ENCODE data around the gene FAM167B. TPM values are rescaled to one million over a fixed set of nuclear protein-coding genes. Genes with fewer than 3 reads are reported as not detected.
A peak's percentile ranks its signal among the peaks of the same experiment; 100 is the strongest.

FAM167B gene
- total RNA-seq, 1 donor from 2014 or later: 3.8 TPM

- H3K9me3 Mint-ChIP-seq (ENCODE audit: low read depth): no peaks in the 10 kb centered on the region
- DNase-seq (ENCODE audit: low spot score, unreplicated experiment): no peak
- peaks cover 8% of the 10 kb centered on the region for H3K4me1 Mint-ChIP-seq (ENCODE audit: low read depth)
- no peaks in the 10 kb centered on the region for H3K27me3 Mint-ChIP-seq
- no peak overlapping the region for H3K4me3 Mint-ChIP-seq (ENCODE audit: low read depth)
- TF ChIP-seq, protein P1, sequence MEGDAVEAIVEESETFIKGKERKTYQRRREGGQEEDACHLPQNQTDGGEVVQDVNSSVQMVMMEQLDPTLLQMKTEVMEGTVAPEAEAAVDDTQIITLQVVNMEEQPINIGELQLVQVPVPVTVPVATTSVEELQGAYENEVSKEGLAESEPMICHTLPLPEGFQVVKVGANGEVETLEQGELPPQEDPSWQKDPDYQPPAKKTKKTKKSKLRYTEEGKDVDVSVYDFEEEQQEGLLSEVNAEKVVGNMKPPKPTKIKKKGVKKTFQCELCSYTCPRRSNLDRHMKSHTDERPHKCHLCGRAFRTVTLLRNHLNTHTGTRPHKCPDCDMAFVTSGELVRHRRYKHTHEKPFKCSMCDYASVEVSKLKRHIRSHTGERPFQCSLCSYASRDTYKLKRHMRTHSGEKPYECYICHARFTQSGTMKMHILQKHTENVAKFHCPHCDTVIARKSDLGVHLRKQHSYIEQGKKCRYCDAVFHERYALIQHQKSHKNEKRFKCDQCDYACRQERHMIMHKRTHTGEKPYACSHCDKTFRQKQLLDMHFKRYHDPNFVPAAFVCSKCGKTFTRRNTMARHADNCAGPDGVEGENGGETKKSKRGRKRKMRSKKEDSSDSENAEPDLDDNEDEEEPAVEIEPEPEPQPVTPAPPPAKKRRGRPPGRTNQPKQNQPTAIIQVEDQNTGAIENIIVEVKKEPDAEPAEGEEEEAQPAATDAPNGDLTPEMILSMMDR (IDR thresholded peaks at IDR 0.05; ENCODE audit: unreplicated experiment): no peak
- peaks cover 1% of the 10 kb centered on the region for H3K36me3 Mint-ChIP-seq (ENCODE audit: insufficient read depth)
- no peak overlapping the region for H3K27ac Mint-ChIP-seq
These were observed 38.6 kb upstream of the FAM167B start for GRCh38 chr1:32208469-32208868.

DNA sequence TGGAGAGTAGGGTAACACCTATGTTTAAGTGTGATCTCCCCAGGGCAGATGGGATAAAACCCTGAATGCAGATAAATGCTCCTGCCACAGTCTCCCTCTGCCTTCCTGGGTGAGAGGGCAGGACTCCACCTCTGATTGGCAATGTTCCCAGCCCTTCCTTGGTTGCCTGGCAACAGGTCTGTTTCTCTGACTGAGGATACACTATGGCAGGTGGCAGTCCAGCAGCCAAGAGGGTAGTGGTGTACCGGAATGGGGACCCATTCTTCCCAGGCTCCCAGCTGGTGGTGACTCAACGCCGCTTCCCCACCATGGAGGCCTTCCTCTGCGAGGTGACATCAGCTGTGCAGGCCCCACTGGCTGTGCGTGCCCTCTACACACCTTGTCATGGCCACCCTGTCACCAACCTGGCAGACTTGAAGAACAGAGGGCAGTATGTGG lies 38.1 kb upstream of the FAM167B start, which contains the start of gene DCDC2B:
DCDC2B (plus strand) TSS at position 199 of the 438 bp plus-strand sequence; CDS start at position 204, 5 bp downstream.
- no peak within 1 kb of the TSS for H3K27ac Mint-ChIP-seq
- TF ChIP-seq, protein P1 (IDR thresholded peaks at IDR 0.05; ENCODE audit: unreplicated experiment): no peak
- H3K4me1 Mint-ChIP-seq (ENCODE audit: low read depth): peaks cover 8% of the 10 kb centered on the region
- no peak for DNase-seq (ENCODE audit: low spot score, unreplicated experiment)
- no peaks in the 10 kb centered on the region for H3K9me3 Mint-ChIP-seq (ENCODE audit: low read depth)
- H3K36me3 Mint-ChIP-seq (ENCODE audit: insufficient read depth): peaks cover 1% of the 10 kb centered on the region
- H3K27me3 Mint-ChIP-seq: no peaks in the 10 kb centered on the region
- H3K4me3 Mint-ChIP-seq (ENCODE audit: low read depth): no peak within 1 kb of the TSS

DNA sequence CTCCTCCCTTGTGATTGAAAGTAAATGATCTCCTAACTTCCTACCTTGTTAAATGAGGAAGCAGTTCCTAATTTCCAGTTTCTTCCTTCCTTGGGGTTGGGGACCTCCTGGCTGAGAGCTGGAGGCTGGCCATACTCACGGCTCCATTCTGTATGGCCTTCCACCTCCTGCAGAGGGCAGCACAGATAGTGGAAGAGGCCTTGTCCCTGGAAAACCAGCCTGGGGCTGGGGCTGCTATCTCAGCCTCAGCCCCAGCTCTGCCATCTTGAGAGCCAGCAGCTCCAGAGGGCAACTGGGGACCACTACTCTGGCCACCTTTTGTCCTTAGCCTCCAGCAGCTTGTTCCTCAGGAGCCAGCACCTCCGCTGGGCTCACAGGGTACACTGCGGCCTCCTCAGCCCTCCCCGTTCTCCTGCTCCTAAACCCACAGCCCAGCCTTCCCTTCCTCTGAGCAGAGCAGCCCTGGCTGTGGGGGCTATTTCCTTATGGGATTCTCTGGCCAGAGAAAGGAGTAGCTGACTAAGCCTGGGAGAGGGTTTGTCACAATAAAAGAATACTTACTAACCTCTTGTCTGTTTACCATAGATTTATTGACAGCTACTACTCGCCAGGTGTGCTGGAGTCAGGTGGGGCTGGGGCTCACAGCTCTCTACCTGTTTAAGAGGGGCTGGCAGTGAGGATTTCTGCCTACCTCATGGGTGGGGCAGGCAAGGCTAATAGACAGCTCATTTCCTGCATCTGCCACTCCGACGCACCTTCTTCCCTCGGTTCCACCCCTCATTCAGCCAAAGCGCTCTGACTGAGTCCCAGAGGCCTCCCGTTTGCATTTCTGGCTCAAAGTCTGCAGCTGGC lies 31.2 kb upstream of the FAM167B start:
- H3K27me3 Mint-ChIP-seq: no peaks in the 10 kb centered on the region
- DNase-seq (ENCODE audit: low spot score, unreplicated experiment): peak; percentile 34

DNA sequence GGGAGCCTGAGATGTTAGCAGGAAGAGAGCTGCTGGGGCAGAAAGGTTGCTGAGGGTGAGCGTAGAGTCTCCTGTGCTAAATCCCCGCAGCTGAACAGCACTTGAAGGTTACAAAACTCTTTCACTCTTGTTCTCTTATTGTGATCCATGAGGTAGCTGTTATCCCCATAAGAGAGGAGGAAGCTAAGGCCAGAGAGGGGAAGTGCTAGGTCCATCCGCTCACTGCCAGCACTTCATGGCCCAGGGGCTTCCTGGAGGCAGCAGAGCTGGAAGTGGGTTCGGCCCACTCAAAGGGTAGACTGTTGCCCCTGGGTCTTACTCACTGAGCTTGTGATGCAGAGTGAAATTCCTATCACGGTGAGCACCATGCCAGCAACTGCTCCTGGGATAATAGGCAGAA lies 30.5 kb upstream of the FAM167B start:
- no peaks in the 10 kb centered on the region for H3K9me3 Mint-ChIP-seq (ENCODE audit: low read depth)
- H3K36me3 Mint-ChIP-seq (ENCODE audit: insufficient read depth): peaks cover 3% of the 10 kb centered on the region
- no peak overlapping the region for H3K27ac Mint-ChIP-seq
- DNase-seq (ENCODE audit: low spot score, unreplicated experiment): no peak
- TF ChIP-seq, protein P1 (IDR thresholded peaks at IDR 0.05; ENCODE audit: unreplicated experiment): no peak
- H3K4me1 Mint-ChIP-seq (ENCODE audit: low read depth): peaks cover 13% of the 10 kb centered on the region
- no peak overlapping the region for H3K4me3 Mint-ChIP-seq (ENCODE audit: low read depth)
- H3K27me3 Mint-ChIP-seq: no peaks in the 10 kb centered on the region

More for the DNA sequence above, 31.2 kb upstream of the FAM167B start:
- TF ChIP-seq, protein P1 (IDR thresholded peaks at IDR 0.05; ENCODE audit: unreplicated experiment): peak; percentile 73
- Mint-ChIP-seq H3K27ac (peak overlapping the region; percentile 73), H3K4me3 (ENCODE audit: low read depth) (no peak overlapping the region), H3K9me3 (ENCODE audit: low read depth) (no peaks in the 10 kb centered on the region), H3K4me1 (ENCODE audit: low read depth) (peaks cover 7% of the 10 kb centered on the region), H3K36me3 (ENCODE audit: insufficient read depth) (peaks cover 3% of the 10 kb centered on the region)

DNA sequence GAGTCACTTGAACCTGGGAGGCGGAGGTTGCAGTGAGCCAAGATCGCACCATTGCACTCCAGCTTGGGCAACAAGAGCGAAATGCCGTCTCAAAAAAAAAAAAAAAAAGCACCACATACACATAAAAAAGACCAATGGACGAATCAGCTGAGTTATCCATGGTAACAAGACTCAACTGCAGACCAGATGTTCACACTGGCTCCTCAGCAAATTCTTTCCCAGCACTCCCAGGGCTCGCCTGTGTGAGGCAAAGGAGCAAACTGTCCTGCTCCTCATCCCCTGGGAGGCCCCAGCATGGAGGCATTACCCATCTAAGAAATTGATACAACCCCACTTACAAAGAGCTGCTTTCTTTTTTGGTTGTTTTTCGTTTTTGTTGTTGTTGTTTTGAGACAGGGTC lies 28.0 kb upstream of the FAM167B start:
- Mint-ChIP-seq H3K4me3 (ENCODE audit: low read depth) (no peak overlapping the region), H3K4me1 (ENCODE audit: low read depth) (peaks cover 22% of the 10 kb centered on the region), H3K27ac (no peak overlapping the region), H3K27me3 (no peaks in the 10 kb centered on the region), H3K9me3 (ENCODE audit: low read depth) (no peaks in the 10 kb centered on the region), H3K36me3 (ENCODE audit: insufficient read depth) (peaks cover 4% of the 10 kb centered on the region)
- TF ChIP-seq, protein P1 (IDR thresholded peaks at IDR 0.05; ENCODE audit: unreplicated experiment): no peak
- DNase-seq (ENCODE audit: low spot score, unreplicated experiment): no peak

All from progenitor cell of endocrine pancreas (in vitro differentiated cells).